Endothelial cell of umbilical vein (primary cell): ENCODE measurements around the gene CELA1. TPM values are rescaled to one million over a fixed set of nuclear protein-coding genes. Genes with fewer than 3 reads are reported as not detected.
A peak's percentile ranks its signal among the peaks of the same experiment; 100 is the strongest.

ENCODE experiments used
- BruUV-seq: library from RNA; stranded (reverse); fragments of 400-500 nt; replicated peaks from 2 replicates; lab custom pipeline; 2021; lab: Mats Ljungman, UMichigan
- CTCF ChIA-PET: fragments of 300-600, 350-600 bp; sonication (Branson Sonifier 250); formaldehyde crosslinking; loops from one replicate; lab custom pipeline; 2021; ENCODE audit warnings: antibody characterized with exemption, inconsistent platforms; lab: Charles Lee
- POLR2A ChIA-PET: fragments of 300-600, 350-600 bp; sonication (Branson Sonifier 250); formaldehyde crosslinking; loops from one replicate; lab custom pipeline; 2021; ENCODE audit warnings: antibody characterized with exemption, inconsistent platforms; lab: Charles Lee
- DNase-seq: peaks from one replicate; pipeline ENCODE4 v3.0.0-alpha.2; 2011; ENCODE audit warnings: low read depth, low spot score
- FAIRE-seq: peaks from 2 replicates; lab custom pipeline; 2011; peaks lifted over from hg19 to GRCh38; lab: Jason Lieb, UNC
- H2AFZ ChIP-seq: 2 replicates; pipeline ENCODE4 v1.6.0; 2012; ENCODE audit warnings: low read depth, low read length, control low read depth, inconsistent platforms
- H3K27ac ChIP-seq: 2 replicates; pipeline ENCODE4 v1.5.1; 2011; ENCODE audit warnings: low read depth, mild to moderate bottlenecking, control low read depth, low read length, moderate library complexity; ENCODE audit not compliant: insufficient read depth
- H3K27me3 ChIP-seq, 2 experiments: 2 replicates each; pipeline versions ENCODE4 v1.6.0 to v1.6.1; 2011; ENCODE audit warnings: low read length in 2 of 2, mixed read lengths in 1 of 2; ENCODE audit not compliant: control insufficient read depth in 2 of 2, insufficient read depth in 2 of 2
- H3K36me3 ChIP-seq, 2 experiments: 2 replicates in 1 of 2; 3 replicates in 1 of 2; pipeline ENCODE4 v1.5.1; 2011; ENCODE audit warnings: low read length in 2 of 2, mild to moderate bottlenecking in 1 of 2, moderate library complexity in 1 of 2; ENCODE audit not compliant: control insufficient read depth in 2 of 2, insufficient read depth in 2 of 2; ENCODE audit errors: extremely low read depth in 1 of 2
- H3K4me1 ChIP-seq: 3 replicates; pipeline ENCODE4 v1.5.1; 2011; ENCODE audit warnings: mild to moderate bottlenecking, low read length; ENCODE audit not compliant: control insufficient read depth, insufficient read depth; ENCODE audit errors: extremely low read depth
- H3K4me2 ChIP-seq: 2 replicates; pipeline ENCODE4 v1.6.1; 2011; ENCODE audit warnings: low read length, control low read depth, mixed read lengths; ENCODE audit not compliant: insufficient read depth
- H3K4me3 ChIP-seq, 3 experiments: fragments of 200-600 bp in 1 of 3; sonication (generic), shearing (Covaris generic) in 1 of 3; replicated peaks in 1 of 3; 2 replicates each; pipeline ENCODE4 v1.5.1; 2011 to 2016; ENCODE audit warnings: control low read depth in 3 of 3, low read length in 3 of 3, mild to moderate bottlenecking in 2 of 3, inconsistent platforms in 1 of 3, low read depth in 1 of 3, moderate library complexity in 1 of 3; ENCODE audit not compliant: insufficient read depth in 1 of 3
- H3K79me2 ChIP-seq: 2 replicates; pipeline ENCODE4 v1.6.0; 2012; ENCODE audit warnings: low read length, inconsistent platforms; ENCODE audit not compliant: control insufficient read depth, insufficient read depth
- H3K9ac ChIP-seq: replicated peaks from 2 replicates; pipeline ENCODE3; 2011; ENCODE audit warnings: low read length, control low read depth; ENCODE audit not compliant: insufficient read depth; ENCODE audit errors: extremely low read depth
- H3K9me1 ChIP-seq: replicated peaks from 3 replicates; pipeline ENCODE4 v1.6.0; 2011; ENCODE audit warnings: mild to moderate bottlenecking, low read length; ENCODE audit not compliant: control insufficient read depth, insufficient read depth; ENCODE audit errors: extremely low read depth
- H3K9me3 ChIP-seq: replicated peaks from 2 replicates; pipeline ENCODE4 v1.5.1; 2012; ENCODE audit warnings: low read length, inconsistent platforms; ENCODE audit not compliant: control insufficient read depth, insufficient read depth
- H4K20me1 ChIP-seq: replicated peaks from 2 replicates; pipeline ENCODE3; 2011; ENCODE audit warnings: mild to moderate bottlenecking, low read length; ENCODE audit not compliant: control insufficient read depth, insufficient read depth; ENCODE audit errors: extremely low read depth
- EZH2 ChIP-seq: IDR thresholded peaks from 2 replicates; pipeline ENCODE4 v1.6.1; 2012; ENCODE audit warnings: borderline replicate concordance, low read depth, mild to moderate bottlenecking, moderate library complexity, low read length, inconsistent platforms; ENCODE audit not compliant: severe bottlenecking
- FOS ChIP-seq: IDR thresholded peaks from 2 replicates; pipeline ENCODE4 v1.6.1; 2011; ENCODE audit warnings: mild to moderate bottlenecking, low read length, moderate library complexity, borderline replicate concordance; ENCODE audit not compliant: insufficient read depth
- GATA2 ChIP-seq: IDR thresholded peaks from 2 replicates; pipeline ENCODE4 v1.7.0; 2011; ENCODE audit warnings: low read depth, mild to moderate bottlenecking, moderate library complexity, mixed read lengths, low read length; ENCODE audit not compliant: insufficient read length, insufficient read depth
- JUN ChIP-seq: IDR thresholded peaks from 2 replicates; pipeline ENCODE4 v1.6.1; 2011; ENCODE audit warnings: borderline replicate concordance, low read depth; ENCODE audit not compliant: insufficient read length, insufficient read depth
- MYC ChIP-seq: IDR thresholded peaks from one replicate; pipeline ENCODE4 v1.6.1; 2011; ENCODE audit warnings: mild to moderate bottlenecking, low read depth, low read length
- POLR2A ChIP-seq: IDR thresholded peaks from 2 replicates; pipeline ENCODE4 v1.6.1; 2012; ENCODE audit warnings: low read depth, mild to moderate bottlenecking, control low read depth, low read length
- POLR2AphosphoS5 ChIP-seq: IDR thresholded peaks from 2 replicates; pipeline ENCODE4 v1.6.1; 2012; ENCODE audit warnings: low read depth, mild to moderate bottlenecking, control low read depth, low read length, moderate library complexity; ENCODE audit not compliant: insufficient read depth
- dilution Hi-C: fragments of 300-500 bp; cut with MboI; formaldehyde crosslinking; loops from one replicate; pipeline ENCODE4 v1.15.0; 2019; ENCODE audit warnings: low sequenced_read_pairs; ENCODE audit not compliant: extremely low pct_ligation_motif_present
- intact Hi-C: fragments of 100-400 bp; cut with micrococcal nuclease; formaldehyde crosslinking; loops from one replicate; pipeline ENCODE4 v1.10.0; 2022
- polyA plus RNA-seq, 4 experiments: library from polyadenylated mRNA; depleted of rRNA in 3 of 4; stranded (reverse) in 3 of 4; unstranded in 1 of 4; fragments of >200 nt; gene quantifications; 2 replicates each; pipeline versions ENCODE4 v1.2.1 to v1.2.3, GENCODE V29; 2011 to 2012; ENCODE audit warnings: missing spikeins in 1 of 4
- total RNA-seq: library from RNA; stranded (reverse); gene quantifications from 2 replicates; pipeline ENCODE4 v1.2.3, GENCODE V29; 2021
- TF ChIP-seq, protein P1 (sequence below): IDR thresholded peaks from 2 replicates; pipeline ENCODE4 v1.6.1; 2011; ENCODE audit not compliant: insufficient read depth, insufficient read length
- TF ChIP-seq, protein P2 (sequence below), 2 donors: IDR thresholded peaks; 1 replicate in 1 of 2; 2 replicates in 1 of 2; pipeline ENCODE4 v1.5.1; 2011; ENCODE audit warnings: low read length in 2 of 2, mild to moderate bottlenecking in 2 of 2, moderate library complexity in 2 of 2, control low read depth in 1 of 2, inconsistent platforms in 1 of 2, low read depth in 1 of 2; ENCODE audit not compliant: insufficient read depth in 1 of 2; ENCODE audit errors: extremely low read depth in 1 of 2

CELA1 gene
- total and polyA plus RNA-seq, 2 donors (not counting 3 experiments of a cell fraction or from before 2014, with no cell fraction given): not detected

GRCh38 chr12:51382173-51382572 is 35.7 kb upstream of the CELA1 start:
- DNase-seq (no peak), FAIRE-seq (no peak)
- no TSS peak for BruUV-seq
- Histone ChIP-seq H2AFZ (no peak overlapping the region), H3K9ac (no peak overlapping the region), H3K9me3 (no peaks in the 10 kb centered on the region), H3K36me3 (no peaks in the 10 kb centered on the region), H3K9me1 (no peaks in the 10 kb centered on the region), H3K4me3 (no peak overlapping the region), H4K20me1 (no peaks in the 10 kb centered on the region), H3K4me1 (no peaks in the 10 kb centered on the region), H3K27me3 (no peaks in the 10 kb centered on the region), H3K4me2 (no peak overlapping the region), H3K79me2 (no peaks in the 10 kb centered on the region), H3K27ac (no peak overlapping the region)
- no peak for TF ChIP-seq EZH2
- no peak for TF ChIP-seq MYC
- TF ChIP-seq, protein P1, sequence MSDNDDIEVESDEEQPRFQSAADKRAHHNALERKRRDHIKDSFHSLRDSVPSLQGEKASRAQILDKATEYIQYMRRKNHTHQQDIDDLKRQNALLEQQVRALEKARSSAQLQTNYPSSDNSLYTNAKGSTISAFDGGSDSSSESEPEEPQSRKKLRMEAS: no peak
- intact Hi-C loops: no loop called here
- ChIA-PET POLR2A (no interaction called here), CTCF (no interaction called here)
- dilution Hi-C loops: no loop called here

DNA sequence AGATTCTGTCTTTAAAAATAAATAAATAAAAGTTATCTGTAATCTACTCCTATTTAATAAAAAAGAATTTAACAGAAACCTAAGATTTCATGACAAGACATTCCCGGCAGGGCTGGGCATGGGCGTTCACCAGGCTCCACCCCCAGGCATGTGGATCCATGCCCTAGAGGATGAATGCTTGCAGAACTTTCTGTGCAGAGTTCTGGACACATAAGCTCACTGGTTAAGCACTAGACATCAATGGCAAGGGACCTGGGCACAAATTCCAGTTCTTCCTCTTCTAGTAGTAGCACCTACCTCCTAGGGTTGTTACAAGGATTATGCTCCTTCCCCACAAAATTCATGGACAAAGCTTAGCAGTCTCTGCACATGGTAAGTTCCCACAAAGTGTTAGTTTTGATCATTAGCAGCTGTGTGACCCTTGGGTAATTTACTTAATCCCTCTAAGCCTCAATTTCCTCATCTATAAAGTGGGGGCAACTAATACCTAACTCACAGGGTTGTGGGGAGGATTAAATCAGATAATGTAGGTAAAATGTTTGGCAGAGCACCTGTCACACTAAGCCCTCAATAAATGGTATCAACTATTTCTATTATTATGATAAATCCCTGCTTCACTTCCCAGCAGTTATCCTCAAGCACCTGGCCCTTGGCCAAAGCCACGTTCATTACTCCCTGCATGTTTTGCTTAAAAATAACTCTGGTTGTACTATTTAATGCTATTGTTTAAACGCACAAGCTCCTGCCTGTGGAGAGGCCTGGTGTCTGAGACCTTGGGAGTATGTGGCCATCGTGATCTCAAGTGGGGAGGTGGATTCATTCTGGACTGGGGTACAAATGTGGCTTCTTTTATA is 35.0 kb upstream of the CELA1 start:
- Histone ChIP-seq H3K9me3 (no peaks in the 10 kb centered on the region), H3K9me1 (no peaks in the 10 kb centered on the region), H2AFZ (no peak overlapping the region), H3K79me2 (no peaks in the 10 kb centered on the region), H4K20me1 (no peaks in the 10 kb centered on the region), H3K4me2 (no peak overlapping the region), H3K36me3 (peaks cover 0 to 4% of the 10 kb centered on the region in 2 experiments), H3K27me3 (no peaks in the 10 kb centered on the region), H3K4me3 (no peak overlapping the region), H3K27ac (no peak overlapping the region), H3K4me1 (no peaks in the 10 kb centered on the region), H3K9ac (no peak overlapping the region)
- dilution Hi-C loops: no loop called here
- ChIA-PET POLR2A (no interaction called here), CTCF (interaction anchor here (1.6 kb wide), 1 partner anchor 10 kb away, joined by 4 read pairs; no protein-coding TSS in a partner anchor)
- intact Hi-C loops: no loop called here
- DNase-seq (peak; percentile 68), FAIRE-seq (no peak)
- TF ChIP-seq FOS: no peak
- TF ChIP-seq, protein P1: no peak
- TF ChIP-seq EZH2: no peak
- no peak for TF ChIP-seq POLR2AphosphoS5
- TF ChIP-seq POLR2A: no peak
- TF ChIP-seq, protein P2, sequence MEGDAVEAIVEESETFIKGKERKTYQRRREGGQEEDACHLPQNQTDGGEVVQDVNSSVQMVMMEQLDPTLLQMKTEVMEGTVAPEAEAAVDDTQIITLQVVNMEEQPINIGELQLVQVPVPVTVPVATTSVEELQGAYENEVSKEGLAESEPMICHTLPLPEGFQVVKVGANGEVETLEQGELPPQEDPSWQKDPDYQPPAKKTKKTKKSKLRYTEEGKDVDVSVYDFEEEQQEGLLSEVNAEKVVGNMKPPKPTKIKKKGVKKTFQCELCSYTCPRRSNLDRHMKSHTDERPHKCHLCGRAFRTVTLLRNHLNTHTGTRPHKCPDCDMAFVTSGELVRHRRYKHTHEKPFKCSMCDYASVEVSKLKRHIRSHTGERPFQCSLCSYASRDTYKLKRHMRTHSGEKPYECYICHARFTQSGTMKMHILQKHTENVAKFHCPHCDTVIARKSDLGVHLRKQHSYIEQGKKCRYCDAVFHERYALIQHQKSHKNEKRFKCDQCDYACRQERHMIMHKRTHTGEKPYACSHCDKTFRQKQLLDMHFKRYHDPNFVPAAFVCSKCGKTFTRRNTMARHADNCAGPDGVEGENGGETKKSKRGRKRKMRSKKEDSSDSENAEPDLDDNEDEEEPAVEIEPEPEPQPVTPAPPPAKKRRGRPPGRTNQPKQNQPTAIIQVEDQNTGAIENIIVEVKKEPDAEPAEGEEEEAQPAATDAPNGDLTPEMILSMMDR (IDR thresholded peaks at IDR 0.05; ENCODE audit: extremely low read depth in 1 of 2, insufficient read depth in 1 of 2, low read depth in 1 of 2, low read length in 2 of 2): no peak
- no peak for TF ChIP-seq JUN
- TF ChIP-seq GATA2: no peak
- no peak for TF ChIP-seq MYC
- BruUV-seq: no TSS peak
